Natural killer cell (primary cell): ENCODE measurements around the gene ZBTB7B. TPM values are rescaled to one million over a fixed set of nuclear protein-coding genes. Genes with fewer than 3 reads are reported as not detected.

Experiments
- ATAC-seq, 3 donors: fragments of 150-1000 bp in 2 of 3; fragments of 200-7000 bp in 1 of 3; cut with Tn5 transposase; 1 replicate in 1 of 3; 2 replicates in 2 of 3; pipeline ENCODE4 v1.10.0; 2021; ENCODE audit warnings: mild to moderate bottlenecking in 2 of 3, moderate library complexity in 2 of 3
- DNase-seq, 2 donors: peaks; one replicate each; pipeline versions ENCODE4 v3.0.0 to v3.0.0-alpha.2; 2013 to 2021; ENCODE audit warnings: mixed read lengths in 1 of 2
- H3K27ac ChIP-seq: one replicate; pipeline ENCODE4 v1.5.1; 2013; ENCODE audit warnings: mild to moderate bottlenecking, low read length
- H3K27me3 ChIP-seq: one replicate; pipeline ENCODE4 v1.6.1; 2013; ENCODE audit warnings: low read length; ENCODE audit not compliant: control insufficient read depth, insufficient read depth
- H3K36me3 ChIP-seq: one replicate; pipeline ENCODE4 v1.6.1; 2013; ENCODE audit warnings: low read length; ENCODE audit not compliant: control insufficient read depth, insufficient read depth
- H3K4me1 ChIP-seq: one replicate; pipeline ENCODE4 v1.6.1; 2013; ENCODE audit warnings: low read length; ENCODE audit not compliant: control insufficient read depth, insufficient read depth
- H3K4me3 ChIP-seq: one replicate; pipeline ENCODE4 v1.5.1; 2013; ENCODE audit warnings: low read length
- H3K9me3 ChIP-seq: one replicate; pipeline ENCODE4 v1.6.1; 2013; ENCODE audit warnings: low read length; ENCODE audit not compliant: control insufficient read depth, insufficient read depth
- H3K27ac Mint-ChIP-seq, 2 donors: one replicate each; pipeline ENCODE4 v1.8.0; 2022; ENCODE audit warnings: mild to moderate bottlenecking in 2 of 2, mixed read lengths in 2 of 2, moderate library complexity in 1 of 2
- H3K27me3 Mint-ChIP-seq, 2 donors: one replicate each; pipeline ENCODE4 v1.8.0; 2022; ENCODE audit warnings: low read depth in 2 of 2, mixed read lengths in 2 of 2
- H3K36me3 Mint-ChIP-seq: one replicate; pipeline ENCODE4 v1.8.0; 2022; ENCODE audit warnings: mixed read lengths
- H3K4me1 Mint-ChIP-seq, 2 donors: one replicate each; pipeline ENCODE4 v1.8.0; 2022; ENCODE audit warnings: mixed read lengths in 2 of 2
- H3K4me3 Mint-ChIP-seq: one replicate; pipeline ENCODE4 v1.8.0; 2022; ENCODE audit warnings: mild to moderate bottlenecking, moderate library complexity, mixed read lengths
- H3K9me3 Mint-ChIP-seq, 2 donors: one replicate each; pipeline ENCODE4 v1.8.0; 2022; ENCODE audit warnings: mixed read lengths in 2 of 2
- CTCF ChIP-seq: fragments of 200-600 bp; IDR thresholded peaks from one replicate; pipeline ENCODE4 v1.8.0; 2022; ENCODE audit warnings: antibody characterized with exemption
- WGBS: methylation state at CpG from one replicate; pipeline ENCODE4 v1.1.7; 2013; ENCODE audit warnings: missing lambda C conversion rate; ENCODE audit not compliant: insufficient coverage; 5-methylcytosine and 5-hydroxymethylcytosine counted together
- intact Hi-C: fragments of 100-400 bp; cut with micrococcal nuclease; formaldehyde crosslinking; loops from one replicate; pipeline ENCODE4 v1.14.2; 2022
- total RNA-seq, 4 donors: library from RNA; stranded (reverse); fragments of 120-200 nt in 1 of 4; gene quantifications; one replicate each; pipeline versions ENCODE4 v1.2.3 to v1.2.4, GENCODE V29; 2013 to 2022

Gene ZBTB7B
- total RNA-seq, 3 donors from 2014 or later (not counting 1 experiment from before 2014, with no cell fraction given): 61.2 to 75.4 (median 63.3) TPM

GRCh38 chr1:155014709-155015508, 12.3 kb downstream of the ZBTB7B start:
- intact Hi-C loops: no loop called here
- Mint-ChIP-seq H3K36me3 (no peaks in the 10 kb centered on the region), H3K4me3 (no peak overlapping the region), H3K27ac (no peak overlapping the region), H3K4me1 (peaks cover 17 to 65% of the 10 kb centered on the region in 2 donors), H3K9me3 (no peaks in the 10 kb centered on the region), H3K27me3 (no peaks in the 10 kb centered on the region)
- peaks cover 82% of the 10 kb centered on the region for H3K4me1 ChIP-seq
- H3K27me3 ChIP-seq: no peaks in the 10 kb centered on the region
- no peak for DNase-seq
- H3K9me3 ChIP-seq: no peaks in the 10 kb centered on the region
- no peak overlapping the region for H3K27ac ChIP-seq
- no peak overlapping the region for H3K4me3 ChIP-seq
- 94% methylated on average over 30 of the region's 31 CpGs for WGBS
- no peak for ATAC-seq
- H3K36me3 ChIP-seq: peaks cover 20% of the 10 kb centered on the region
- TF ChIP-seq CTCF: no peak

- intact Hi-C loops: loop anchor here (2.0 kb wide), 3 partner anchors 41 to 457 kb away; partner anchors contain the start of genes CKS1B and UBE2Q1
- Mint-ChIP-seq H3K36me3 (no peaks in the 10 kb centered on the region), H3K9me3 (no peaks in the 10 kb centered on the region), H3K27me3 (no peaks in the 10 kb centered on the region), H3K4me3 (no peak overlapping the region), H3K4me1 (peaks cover 17 to 59% of the 10 kb centered on the region in 2 donors), H3K27ac (peak overlapping the region in 1 of 2 donors; percentile 63)
- WGBS: 84% methylated on average over 16 of the region's 16 CpGs
- H3K36me3 ChIP-seq: peaks cover 20% of the 10 kb centered on the region
- no peak overlapping the region for H3K27ac ChIP-seq
- H3K27me3 ChIP-seq: no peaks in the 10 kb centered on the region
- no peak for TF ChIP-seq CTCF
- H3K4me3 ChIP-seq: no peak overlapping the region
- ATAC-seq (no peak), DNase-seq (no peak)
- H3K9me3 ChIP-seq: no peaks in the 10 kb centered on the region
- peaks cover 74% of the 10 kb centered on the region for H3K4me1 ChIP-seq
These were observed 13.1 kb downstream of the ZBTB7B start for GRCh38 chr1:155015527-155016230.

GRCh38 chr1:155016231-155016831, 13.7 kb downstream of the ZBTB7B start:
- no peak for TF ChIP-seq CTCF
- H3K27ac Mint-ChIP-seq: peak overlapping the region in 1 of 2 donors; percentile 63
- no peaks in the 10 kb centered on the region for H3K9me3 Mint-ChIP-seq
- no peak overlapping the region for H3K4me3 ChIP-seq
- H3K27me3 Mint-ChIP-seq: no peaks in the 10 kb centered on the region
- no peaks in the 10 kb centered on the region for H3K9me3 ChIP-seq
- H3K27ac ChIP-seq: no peak overlapping the region
- H3K4me1 Mint-ChIP-seq: peaks cover 17 to 53% of the 10 kb centered on the region in 2 donors
- H3K4me3 Mint-ChIP-seq: peak overlapping the region; percentile 55
- DNase-seq (peak in 1 of 2 donors; percentile 60), ATAC-seq (no peak)
- 45% methylated on average over 26 of the region's 26 CpGs for WGBS
- peaks cover 68% of the 10 kb centered on the region for H3K4me1 ChIP-seq
- H3K27me3 ChIP-seq: no peaks in the 10 kb centered on the region
- intact Hi-C loops: loop anchor here (2.0 kb wide), 3 partner anchors 42 to 458 kb away; partner anchors contain the start of genes CKS1B and UBE2Q1
- H3K36me3 Mint-ChIP-seq: no peaks in the 10 kb centered on the region
- H3K36me3 ChIP-seq: peaks cover 20% of the 10 kb centered on the region
